Astrocyte (in vitro differentiated cells and primary cell): ENCODE measurements around the gene GAPVD1. TPM values are rescaled to one million over a fixed set of nuclear protein-coding genes. Genes with fewer than 3 reads are reported as not detected.
A peak's percentile ranks its signal among the peaks of the same experiment; 100 is the strongest.

ENCODE experiments used
- DNase-seq: peaks from one replicate; pipeline ENCODE4 v3.0.0-alpha.2; 2010; ENCODE audit warnings: low read depth
- FAIRE-seq: peaks from 2 replicates; lab custom pipeline; 2011; peaks lifted over from hg19 to GRCh38; lab: Jason Lieb, UNC
- H2AFZ ChIP-seq: 2 replicates; pipeline ENCODE4 v1.6.0; 2012; ENCODE audit warnings: low read depth, low read length, inconsistent platforms
- H3K27ac ChIP-seq: 2 replicates; pipeline ENCODE4 v1.5.1; 2011; ENCODE audit warnings: low read depth, low read length, inconsistent platforms
- H3K27me3 ChIP-seq: 2 replicates; pipeline ENCODE4 v1.6.0; 2011; ENCODE audit warnings: low read length, inconsistent platforms; ENCODE audit not compliant: insufficient read depth
- H3K36me3 ChIP-seq: 2 replicates; pipeline ENCODE4 v1.5.1; 2011; ENCODE audit warnings: low read length, inconsistent platforms; ENCODE audit not compliant: insufficient read depth
- H3K4me1 ChIP-seq: 2 replicates; pipeline ENCODE4 v1.5.1; 2011; ENCODE audit warnings: low read length, inconsistent platforms; ENCODE audit not compliant: insufficient read depth
- H3K4me2 ChIP-seq: 2 replicates; pipeline ENCODE4 v1.6.0; 2012; ENCODE audit warnings: low read length, inconsistent platforms
- H3K4me3 ChIP-seq: 2 replicates; pipeline ENCODE4 v1.5.1; 2011; ENCODE audit warnings: low read depth, mild to moderate bottlenecking, low read length, inconsistent platforms; ENCODE audit not compliant: insufficient read depth
- H3K79me2 ChIP-seq: 2 replicates; pipeline ENCODE4 v1.6.0; 2012; ENCODE audit warnings: mild to moderate bottlenecking, low read length, inconsistent platforms; ENCODE audit not compliant: insufficient read depth
- H3K9ac ChIP-seq: 2 replicates; pipeline ENCODE4 v1.6.0; 2012; ENCODE audit warnings: mild to moderate bottlenecking, low read length, inconsistent platforms
- H3K9me3 ChIP-seq: 2 replicates; pipeline ENCODE4 v1.5.1; 2012; ENCODE audit warnings: low read depth, mild to moderate bottlenecking, low read length, inconsistent platforms; ENCODE audit not compliant: insufficient read depth
- H4K20me1 ChIP-seq: 2 replicates; pipeline ENCODE4 v1.6.0; 2012; ENCODE audit warnings: low read length, inconsistent platforms; ENCODE audit not compliant: insufficient read depth
- H3K27ac Mint-ChIP-seq: one replicate; pipeline ENCODE4 v1.8.0; 2021; ENCODE audit warnings: mild to moderate bottlenecking, mixed read lengths; ENCODE audit not compliant: unreplicated experiment
- H3K27me3 Mint-ChIP-seq: one replicate; pipeline ENCODE4 v1.8.0; 2021; ENCODE audit warnings: low read depth, mixed read lengths; ENCODE audit not compliant: unreplicated experiment
- H3K36me3 Mint-ChIP-seq: one replicate; pipeline ENCODE4 v1.8.0; 2021; ENCODE audit warnings: low read depth, mixed read lengths; ENCODE audit not compliant: unreplicated experiment
- H3K4me1 Mint-ChIP-seq: one replicate; pipeline ENCODE4 v1.8.0; 2021; ENCODE audit warnings: low read depth, mixed read lengths; ENCODE audit not compliant: unreplicated experiment
- H3K4me3 Mint-ChIP-seq: one replicate; pipeline ENCODE4 v1.8.0; 2021; ENCODE audit warnings: mild to moderate bottlenecking, moderate library complexity, mixed read lengths; ENCODE audit not compliant: unreplicated experiment
- H3K9me3 Mint-ChIP-seq: one replicate; pipeline ENCODE4 v1.8.0; 2021; ENCODE audit warnings: mild to moderate bottlenecking, mixed read lengths; ENCODE audit not compliant: unreplicated experiment
- EZH2 ChIP-seq: IDR thresholded peaks from 2 replicates; pipeline ENCODE4 v1.6.1; 2012; ENCODE audit warnings: mild to moderate bottlenecking, low read length, inconsistent platforms; ENCODE audit not compliant: insufficient read depth
- total RNA-seq: library from RNA; stranded (reverse); gene quantifications from 2 replicates; pipeline ENCODE4 v1.2.1, GENCODE V29; 2021
- TF ChIP-seq, protein P1 (sequence below): IDR thresholded peaks from 2 replicates; pipeline ENCODE4 v1.5.1; 2011; ENCODE audit warnings: low read depth, mild to moderate bottlenecking, inconsistent platforms, low read length, moderate library complexity; ENCODE audit not compliant: insufficient read depth

Gene GAPVD1
- total RNA-seq, 1 donor from 2014 or later: 54.4 TPM

DNA sequence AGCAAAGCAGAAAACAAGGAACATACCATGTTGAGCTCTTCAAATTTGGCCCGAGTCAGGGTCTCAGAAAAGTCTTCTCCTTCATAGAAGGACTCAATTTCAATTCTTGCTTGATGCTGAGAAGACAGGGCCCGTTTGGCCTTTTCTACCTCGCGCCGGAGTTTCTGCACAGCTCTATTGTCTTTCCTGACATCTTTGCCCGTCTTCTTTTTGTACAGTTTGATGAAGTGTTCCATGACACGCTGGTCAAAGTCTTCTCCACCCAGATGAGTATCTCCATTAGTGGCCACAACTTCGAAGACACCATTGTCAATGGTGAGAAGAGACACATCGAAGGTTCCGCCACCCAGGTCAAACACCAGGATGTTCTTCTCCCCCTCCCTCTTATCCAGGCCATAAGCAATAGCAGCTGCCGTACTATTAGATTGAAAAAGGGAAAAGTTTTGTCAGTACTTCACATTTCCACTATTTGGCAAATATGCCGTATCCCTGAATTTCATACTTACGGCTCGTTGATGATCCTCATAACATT, 22.6 kb upstream of the GAPVD1 start:
- Histone ChIP-seq H3K4me1 (peaks cover 43% of the 10 kb centered on the region), H4K20me1 (peaks cover 68% of the 10 kb centered on the region), H3K27ac (no peak overlapping the region), H3K79me2 (peaks cover 75% of the 10 kb centered on the region), H3K36me3 (peaks cover 54% of the 10 kb centered on the region), H3K4me3 (peak overlapping the region; percentile 100), H3K9ac (peak overlapping the region; percentile 100), H3K27me3 (no peaks in the 10 kb centered on the region), H3K4me2 (peak overlapping the region; percentile 92), H3K9me3 (no peaks in the 10 kb centered on the region), H2AFZ (no peak overlapping the region)
- Mint-ChIP-seq H3K9me3 (no peaks in the 10 kb centered on the region), H3K36me3 (peaks cover 41% of the 10 kb centered on the region), H3K4me1 (peaks cover 38% of the 10 kb centered on the region), H3K27ac (peak overlapping the region; percentile 75), H3K27me3 (no peaks in the 10 kb centered on the region), H3K4me3 (peak overlapping the region; percentile 97)
- FAIRE-seq: no peak
- TF ChIP-seq, protein P1, sequence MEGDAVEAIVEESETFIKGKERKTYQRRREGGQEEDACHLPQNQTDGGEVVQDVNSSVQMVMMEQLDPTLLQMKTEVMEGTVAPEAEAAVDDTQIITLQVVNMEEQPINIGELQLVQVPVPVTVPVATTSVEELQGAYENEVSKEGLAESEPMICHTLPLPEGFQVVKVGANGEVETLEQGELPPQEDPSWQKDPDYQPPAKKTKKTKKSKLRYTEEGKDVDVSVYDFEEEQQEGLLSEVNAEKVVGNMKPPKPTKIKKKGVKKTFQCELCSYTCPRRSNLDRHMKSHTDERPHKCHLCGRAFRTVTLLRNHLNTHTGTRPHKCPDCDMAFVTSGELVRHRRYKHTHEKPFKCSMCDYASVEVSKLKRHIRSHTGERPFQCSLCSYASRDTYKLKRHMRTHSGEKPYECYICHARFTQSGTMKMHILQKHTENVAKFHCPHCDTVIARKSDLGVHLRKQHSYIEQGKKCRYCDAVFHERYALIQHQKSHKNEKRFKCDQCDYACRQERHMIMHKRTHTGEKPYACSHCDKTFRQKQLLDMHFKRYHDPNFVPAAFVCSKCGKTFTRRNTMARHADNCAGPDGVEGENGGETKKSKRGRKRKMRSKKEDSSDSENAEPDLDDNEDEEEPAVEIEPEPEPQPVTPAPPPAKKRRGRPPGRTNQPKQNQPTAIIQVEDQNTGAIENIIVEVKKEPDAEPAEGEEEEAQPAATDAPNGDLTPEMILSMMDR: no peak
- DNase-seq: no peak

DNA sequence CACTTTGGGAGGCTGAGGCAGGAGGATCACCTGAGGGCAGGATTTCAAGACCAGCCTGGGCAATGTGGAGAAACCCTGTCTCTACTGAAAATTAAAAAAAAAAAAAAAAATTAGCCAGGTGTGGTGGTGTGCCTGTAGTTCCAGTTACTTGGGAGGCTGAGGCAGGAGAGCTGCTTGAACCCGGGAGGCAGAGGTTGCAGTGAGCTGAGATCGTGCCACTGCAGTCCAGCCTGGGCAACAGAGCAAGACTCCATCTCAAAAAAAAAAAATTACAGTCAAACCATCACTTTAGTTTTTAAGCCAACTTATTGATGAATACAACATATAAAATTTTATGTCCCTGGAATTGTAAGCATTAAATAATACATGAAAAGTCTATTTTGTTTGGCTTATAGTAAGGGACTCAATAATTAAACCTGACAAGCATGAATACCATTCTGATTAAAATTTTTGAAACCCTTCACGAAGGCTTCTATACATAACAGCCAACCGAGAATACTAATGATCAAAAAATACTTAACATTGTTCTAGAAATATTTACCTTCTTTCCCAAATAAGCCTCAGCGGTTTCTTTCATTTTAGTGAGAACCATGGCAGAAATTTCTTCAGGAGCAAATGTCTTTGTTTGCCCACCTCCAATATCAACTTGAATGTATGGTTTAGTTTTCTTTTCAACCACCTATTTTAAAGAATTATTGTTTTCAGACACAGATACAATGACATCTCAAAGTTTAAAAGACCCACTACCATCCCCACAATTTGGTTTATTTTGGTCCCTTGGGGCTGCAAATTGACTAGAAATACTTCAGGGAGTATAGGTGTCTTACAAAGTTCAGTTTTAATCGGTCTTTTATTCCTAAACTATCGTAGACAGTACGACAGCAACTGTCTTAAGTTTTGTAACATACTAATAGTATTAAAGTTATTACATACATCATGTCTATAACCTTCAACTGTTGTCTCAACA, 21.7 kb upstream of the GAPVD1 start:
- Histone ChIP-seq H3K9me3 (no peaks in the 10 kb centered on the region), H3K27ac (peak overlapping the region; percentile 98), H3K79me2 (peaks cover 73% of the 10 kb centered on the region), H3K9ac (peak overlapping the region; percentile 100), H3K27me3 (no peaks in the 10 kb centered on the region), H3K4me2 (peak overlapping the region; percentile 92), H3K4me1 (peaks cover 40% of the 10 kb centered on the region), H4K20me1 (peaks cover 62% of the 10 kb centered on the region), H2AFZ (no peak overlapping the region), H3K4me3 (peak overlapping the region; percentile 100), H3K36me3 (peaks cover 52% of the 10 kb centered on the region)
- DNase-seq (no peak), FAIRE-seq (no peak)
- H3K9me3 Mint-ChIP-seq: no peaks in the 10 kb centered on the region
- TF ChIP-seq, protein P1: no peak
- TF ChIP-seq EZH2: no peak
- H3K27ac Mint-ChIP-seq: peak overlapping the region; percentile 99
- H3K27me3 Mint-ChIP-seq: no peaks in the 10 kb centered on the region
- H3K4me1 Mint-ChIP-seq: peaks cover 34% of the 10 kb centered on the region
- H3K36me3 Mint-ChIP-seq: peaks cover 41% of the 10 kb centered on the region
- H3K4me3 Mint-ChIP-seq: peak overlapping the region; percentile 97
